GM19035 (cell line): ENCODE data around the gene ACKR1.

Experiments used
- ATAC-seq: cut with Tn5 transposase; IDR thresholded peaks from one replicate; pipeline ENCODE4 v1.9.1; 2021; ENCODE audit not compliant: unreplicated experiment

ACKR1 gene

DNA sequence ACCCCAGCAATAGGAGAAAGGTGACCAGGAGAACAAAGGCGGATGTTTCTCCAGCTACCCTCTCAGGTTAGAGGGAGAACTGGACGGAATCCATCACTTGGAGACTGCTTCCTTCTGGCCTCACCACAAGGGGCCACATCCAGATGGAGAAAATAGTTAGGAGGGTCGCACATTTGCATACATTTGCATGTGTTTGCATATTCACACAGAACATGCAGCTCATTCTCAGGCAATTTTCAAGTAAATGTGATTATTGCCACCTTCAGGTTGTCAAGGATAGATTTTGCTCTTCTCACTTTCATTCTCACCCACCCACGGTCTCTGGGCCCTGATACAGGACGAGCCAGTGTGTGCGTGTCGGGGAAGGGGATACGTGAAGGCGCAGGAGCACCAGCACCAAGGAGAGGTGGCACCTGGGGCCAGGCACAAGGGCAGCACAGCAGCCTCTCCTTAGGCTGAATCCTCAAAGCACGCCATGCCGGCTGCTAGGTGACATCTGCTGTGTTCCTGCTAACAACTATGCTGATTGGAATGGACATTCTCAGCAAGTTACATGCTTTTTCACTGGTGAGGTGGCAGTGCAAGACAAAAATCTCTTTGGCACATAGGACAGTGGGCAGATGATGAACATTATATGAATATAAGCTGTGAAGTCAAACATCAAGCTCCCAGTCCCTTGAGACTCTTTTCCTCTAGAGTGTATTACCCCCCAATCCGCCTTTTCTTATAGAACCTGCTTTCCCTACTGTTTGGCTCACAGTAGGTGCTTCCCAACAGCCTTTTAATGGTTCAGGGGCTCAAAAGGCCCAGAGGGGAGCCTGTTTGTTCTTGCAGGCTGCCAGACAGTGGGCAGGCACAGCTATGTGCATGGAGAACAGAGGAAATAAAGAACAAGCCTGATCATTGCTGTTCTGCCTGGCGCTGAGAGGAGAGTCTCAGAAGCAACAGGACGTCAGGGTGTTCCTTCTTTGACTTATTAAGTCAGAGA, 14.3 kb downstream of the ACKR1 start:
- ATAC-seq, result no peak

GRCh38 chr1:159222075-159222865, 17.6 kb downstream of the ACKR1 start:
- no peak for ATAC-seq

DNA sequence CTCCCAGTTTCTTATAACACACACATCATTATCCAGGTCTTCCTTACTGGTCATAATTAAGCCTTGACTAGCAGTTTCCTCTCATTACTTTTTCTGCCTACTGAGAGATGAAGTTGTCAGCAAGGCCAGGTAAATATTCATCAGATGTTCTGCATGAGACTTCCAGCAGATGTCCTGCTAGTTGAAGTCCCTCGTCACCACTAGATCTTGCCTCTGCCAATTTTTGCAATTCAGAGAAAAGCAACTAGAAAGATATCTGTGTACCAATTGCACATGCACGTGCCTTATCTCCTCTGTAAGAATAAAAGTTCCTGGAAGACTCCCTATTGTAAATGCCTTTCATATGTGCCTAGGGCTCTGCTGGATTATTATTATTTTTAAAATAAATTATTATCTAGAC, 18.3 kb downstream of the ACKR1 start:
- ATAC-seq, result no peak

DNA sequence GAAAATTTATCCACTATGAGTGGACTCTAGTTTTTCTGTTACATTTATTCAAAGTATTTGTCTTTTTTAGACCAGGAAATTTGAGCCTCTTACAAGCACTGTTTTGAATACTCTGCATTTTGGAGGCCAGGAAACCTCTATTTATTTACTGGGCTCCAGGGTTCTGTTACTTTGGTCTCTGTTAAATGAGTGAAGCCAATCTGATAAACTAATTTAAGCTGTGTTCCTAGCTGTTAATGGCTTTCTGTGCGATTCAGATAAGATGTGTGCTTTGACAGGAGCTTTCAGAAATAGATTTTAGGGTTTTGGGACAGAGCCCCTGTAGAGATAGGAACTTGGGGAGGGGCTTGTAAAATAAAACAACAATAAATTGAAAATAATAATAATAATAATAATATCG, 23.9 kb downstream of the ACKR1 start:
- ATAC-seq, result no peak

GRCh38 chr1:159229260-159229885, 24.7 kb downstream of the ACKR1 start:
- no peak for ATAC-seq

DNA sequence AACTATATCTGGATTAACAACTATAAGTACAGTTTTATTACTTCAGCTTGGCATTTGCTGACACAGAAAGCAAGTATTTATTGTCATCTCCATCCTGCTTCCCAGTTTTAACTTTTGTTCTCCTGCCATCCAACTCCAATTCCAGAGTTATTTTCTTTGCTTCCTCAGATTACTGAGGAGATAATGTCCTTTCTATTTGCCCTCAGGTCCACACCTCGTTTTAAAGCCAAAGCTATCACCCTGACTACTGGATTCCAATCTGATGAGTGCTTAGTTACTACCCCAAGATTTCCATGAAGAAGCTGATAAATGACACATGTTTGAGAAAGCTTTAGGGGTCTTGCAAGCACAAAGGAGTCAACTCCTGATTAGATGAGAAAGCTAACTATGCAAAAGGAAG, 25.2 kb downstream of the ACKR1 start:
- ATAC-seq, result no peak

DNA sequence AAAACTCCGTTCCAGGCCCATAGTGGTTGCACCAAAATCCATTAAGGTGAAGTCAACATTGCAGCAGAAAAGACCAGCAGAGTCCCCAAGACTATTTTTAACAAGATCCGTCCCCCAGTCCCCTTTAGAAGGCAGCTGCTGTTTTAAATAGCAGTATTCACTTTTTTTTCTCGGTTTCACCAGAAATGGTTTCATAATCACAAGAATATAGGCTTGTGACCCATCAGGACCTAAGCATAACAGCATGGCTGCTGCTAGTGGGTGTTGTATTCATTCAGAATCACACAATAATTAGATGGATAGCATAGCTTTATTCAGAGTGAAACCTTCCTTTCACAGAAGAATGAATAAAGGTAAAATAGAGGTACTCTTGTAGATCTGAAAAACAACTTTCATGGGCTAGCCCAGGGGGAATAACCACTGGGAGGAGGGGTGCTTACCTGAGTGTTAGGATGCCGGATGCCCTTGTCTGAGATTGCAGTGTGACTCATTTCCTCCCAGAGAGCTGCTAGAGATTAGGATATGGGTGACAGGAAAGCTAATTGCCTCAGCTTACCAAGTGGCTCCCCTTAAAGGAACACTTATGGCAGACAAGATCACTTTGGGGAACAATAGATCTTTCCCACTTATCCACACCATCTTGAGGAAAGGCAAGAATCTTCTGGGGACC, 35.0 kb downstream of the ACKR1 start:
- ATAC-seq, result peak; percentile 72

- no peak for ATAC-seq
Measured at GRCh38 chr1:159247266-159247665, 42.6 kb downstream of the ACKR1 start.

DNA sequence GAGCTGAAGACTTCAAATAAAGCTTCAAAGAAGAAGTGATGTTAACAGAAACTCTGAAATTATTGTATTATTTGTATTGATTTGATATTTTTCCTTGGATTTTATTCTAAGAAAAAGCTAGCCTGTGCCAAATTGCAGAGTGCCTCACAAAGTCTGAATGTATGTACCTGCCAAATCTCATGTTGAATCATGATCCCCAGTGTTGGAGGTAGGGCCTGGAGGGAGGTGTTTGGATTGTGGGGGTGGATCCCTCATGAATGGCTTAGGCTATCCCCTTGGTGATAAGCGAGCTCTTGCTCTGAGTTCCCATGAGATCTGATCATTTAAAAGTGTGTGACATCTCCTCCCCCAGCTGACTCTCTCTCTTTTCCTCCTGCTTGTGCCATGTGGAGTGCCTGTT, 43.6 kb downstream of the ACKR1 start:
- no peak for ATAC-seq

DNA sequence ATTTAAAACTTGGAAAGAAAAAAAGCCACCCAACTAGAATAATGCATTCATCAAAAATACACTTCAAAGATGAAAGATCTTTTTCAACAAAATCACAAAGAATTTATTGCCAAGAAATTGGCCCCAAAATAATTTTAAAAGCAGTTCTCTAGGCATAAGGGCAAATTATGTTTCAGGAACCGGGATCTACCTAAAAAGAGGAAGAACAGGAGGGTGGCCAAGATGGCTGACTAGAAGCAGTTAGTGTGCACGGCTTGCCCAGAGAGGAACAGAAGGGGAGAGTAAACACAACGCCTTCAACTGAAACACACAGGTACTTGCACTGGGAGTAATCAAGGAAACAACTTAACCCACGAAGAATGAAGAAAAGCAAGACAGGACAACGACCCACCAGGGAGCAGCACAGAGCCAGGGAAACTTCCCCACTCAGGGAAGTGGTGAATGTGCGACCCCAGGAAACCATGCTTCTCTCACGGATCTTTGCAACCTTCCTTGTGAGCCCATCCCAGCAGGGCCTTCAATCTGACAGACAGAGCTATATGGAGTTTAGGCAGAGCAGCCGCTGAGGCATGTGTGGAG, 46.1 kb downstream of the ACKR1 start:
- no peak for ATAC-seq
